NCI-H82 treated with DMSO at 0.1 percent for 48 hours (cell line): ENCODE measurements around the gene THRAP3.
A peak's percentile ranks its signal among the peaks of the same experiment; 100 is the strongest.

Experiments
- DNase-seq: peaks from one replicate; lab custom pipeline; 2025; ENCODE audit not compliant: unreplicated experiment; lab: John Stamatoyannopoulos, UW

Gene THRAP3

DNA sequence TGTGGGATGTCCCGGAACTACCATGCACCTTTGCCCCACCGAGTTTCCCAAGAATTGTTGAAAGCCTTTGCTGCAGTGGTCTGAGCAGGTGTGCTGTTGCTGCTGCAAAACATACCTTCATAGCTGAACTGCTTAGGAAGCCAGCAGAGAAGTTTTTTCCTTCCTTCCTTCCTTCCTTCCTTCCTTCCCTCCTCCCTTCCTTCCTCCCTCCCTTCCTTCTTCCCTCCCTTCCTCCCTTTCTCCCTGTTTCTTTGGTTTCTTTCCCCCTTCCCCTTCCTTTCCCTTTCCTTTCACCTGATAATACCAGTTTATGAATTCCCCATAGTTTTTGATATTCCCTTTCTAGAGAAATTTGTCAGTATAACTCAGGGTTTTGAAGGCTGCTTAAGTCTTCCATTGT, 71.1 kb downstream of the THRAP3 start:
- DNase-seq: no peak

- no peak for DNase-seq
Observed at GRCh38 chr1:36297062-36297461, 72.8 kb downstream of the THRAP3 start.

- no peak for DNase-seq
Observed at GRCh38 chr1:36298640-36299039, 74.4 kb downstream of the THRAP3 start.

DNA sequence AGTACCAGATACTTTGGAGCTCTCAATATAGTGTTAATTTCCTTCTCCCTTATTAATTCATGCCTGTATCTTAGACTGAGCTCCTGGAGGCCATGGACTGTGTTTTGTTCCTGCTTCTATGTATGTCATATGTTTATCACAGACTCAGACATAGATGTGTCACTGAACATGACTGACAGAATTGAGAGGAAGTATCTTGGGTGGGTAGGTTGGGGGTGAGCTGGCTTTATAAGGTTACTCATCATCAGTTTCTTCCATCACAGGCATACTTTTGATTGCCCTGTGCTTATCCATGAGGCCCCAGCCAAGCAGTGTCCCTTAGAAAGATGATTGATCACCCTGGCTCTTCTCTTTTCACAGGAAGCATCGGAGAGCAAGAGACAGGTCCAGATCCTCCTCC, 76.3 kb downstream of the THRAP3 start:
- DNase-seq: no peak

- DNase-seq: no peak
Observed at GRCh38 chr1:36301220-36301619, 77.0 kb downstream of the THRAP3 start.

GRCh38 chr1:36303244-36303643, 79.0 kb downstream of the THRAP3 start:
- DNase-seq: no peak

- DNase-seq: no peak
Observed at GRCh38 chr1:36303650-36304360, 79.6 kb downstream of the THRAP3 start.

DNA sequence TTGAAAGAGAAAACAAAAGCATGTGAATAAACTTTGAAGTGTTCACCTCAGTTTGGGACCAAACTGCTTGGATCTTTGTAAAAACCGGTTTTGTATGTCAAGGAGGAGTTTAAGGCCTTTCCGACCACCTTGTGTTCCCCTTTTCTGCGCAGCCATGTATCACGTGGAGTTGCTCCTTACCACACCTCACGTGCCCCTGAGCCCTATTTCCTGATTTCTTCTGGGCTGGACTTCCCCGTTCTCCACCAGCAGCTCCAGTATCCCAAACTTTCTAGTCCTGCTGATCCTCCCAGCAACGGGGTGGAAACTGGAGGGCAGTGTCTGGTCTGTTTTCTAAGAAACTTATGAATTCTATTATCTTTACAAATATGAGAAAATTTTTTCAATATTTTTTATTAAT, 80.3 kb downstream of the THRAP3 start:
- no peak for DNase-seq

DNA sequence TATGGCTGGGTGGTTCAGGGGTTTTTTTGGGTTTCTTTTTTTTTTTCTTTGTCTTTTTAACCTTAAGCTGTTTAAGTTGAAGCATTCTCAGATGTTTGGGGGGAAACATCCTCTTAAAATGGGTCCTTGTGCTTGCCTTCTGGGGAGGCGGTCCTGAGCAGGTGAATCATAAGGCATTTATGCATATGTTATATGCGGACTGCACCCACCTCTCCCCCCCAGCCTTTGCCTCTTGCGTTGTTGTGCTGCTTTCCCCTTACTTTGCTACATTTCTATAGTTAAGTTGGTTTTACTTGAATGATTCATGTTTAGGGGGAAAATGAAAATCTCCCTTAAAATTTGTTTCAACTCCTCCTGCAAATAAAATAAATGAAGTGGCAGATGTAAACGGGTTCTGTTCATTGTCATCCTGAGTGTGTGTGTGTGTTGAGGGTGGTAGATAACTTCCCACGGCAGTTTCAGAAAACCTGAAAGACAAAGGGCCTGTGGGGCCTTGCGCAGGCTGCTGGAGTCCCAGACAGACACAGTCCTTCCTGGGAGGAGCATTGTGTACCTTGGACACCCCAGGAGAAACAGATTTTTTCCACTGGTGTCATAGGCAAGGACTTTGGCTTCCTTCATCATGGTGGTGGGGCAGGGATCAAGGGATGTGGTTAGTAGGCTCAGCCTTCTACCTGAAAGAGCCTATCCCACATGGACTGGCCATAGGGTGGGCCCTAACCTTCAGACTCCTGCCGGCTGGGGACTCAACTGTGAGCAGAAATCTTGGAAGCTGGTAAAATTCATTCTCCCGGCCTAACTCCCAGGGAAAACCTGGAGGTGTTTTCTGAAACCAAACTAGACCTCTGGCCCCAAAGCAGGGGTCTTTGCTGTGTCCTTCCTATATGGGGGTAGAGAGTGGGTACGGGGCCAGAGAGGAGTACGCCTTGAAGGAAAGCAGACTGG, 81.0 kb downstream of the THRAP3 start:
- no peak for DNase-seq

GRCh38 chr1:36305915-36306209, 81.6 kb downstream of the THRAP3 start:
- DNase-seq: no peak

GRCh38 chr1:36306210-36306901, 82.1 kb downstream of the THRAP3 start, which contains the start of gene SH3D21:
SH3D21 (plus strand) TSS chr1:36306368; CDS start chr1:36306421, 53 bp downstream.
- DNase-seq: peak; percentile 10

DNA sequence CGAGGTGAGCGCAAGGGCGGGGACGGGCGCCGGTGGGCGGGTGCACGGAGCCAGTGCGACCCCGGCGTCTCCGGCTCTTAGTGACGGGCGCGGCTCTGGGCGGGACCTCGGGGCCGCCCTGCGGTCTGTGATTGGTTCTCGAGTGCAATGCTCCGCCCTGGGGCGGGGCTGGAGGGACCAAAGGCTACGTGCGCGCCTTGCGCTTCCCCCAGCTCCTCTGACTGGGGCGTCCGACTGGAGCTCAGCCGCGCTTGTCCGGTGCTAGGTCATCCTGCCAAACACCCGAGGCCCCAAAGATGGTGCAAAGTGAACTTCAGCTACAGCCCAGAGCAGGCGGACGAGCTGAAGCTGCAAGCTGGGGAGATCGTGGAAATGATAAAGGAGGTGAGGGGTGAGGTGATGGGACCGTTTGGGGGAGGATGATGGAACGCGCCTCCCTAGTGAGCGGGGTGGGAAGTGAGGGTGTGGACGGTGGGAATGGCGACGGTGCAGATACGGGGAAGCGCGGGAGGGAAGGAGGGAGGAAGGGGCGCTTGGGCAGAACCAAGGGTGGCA, 82.7 kb downstream of the THRAP3 start:
- DNase-seq: peak; percentile 81

DNA sequence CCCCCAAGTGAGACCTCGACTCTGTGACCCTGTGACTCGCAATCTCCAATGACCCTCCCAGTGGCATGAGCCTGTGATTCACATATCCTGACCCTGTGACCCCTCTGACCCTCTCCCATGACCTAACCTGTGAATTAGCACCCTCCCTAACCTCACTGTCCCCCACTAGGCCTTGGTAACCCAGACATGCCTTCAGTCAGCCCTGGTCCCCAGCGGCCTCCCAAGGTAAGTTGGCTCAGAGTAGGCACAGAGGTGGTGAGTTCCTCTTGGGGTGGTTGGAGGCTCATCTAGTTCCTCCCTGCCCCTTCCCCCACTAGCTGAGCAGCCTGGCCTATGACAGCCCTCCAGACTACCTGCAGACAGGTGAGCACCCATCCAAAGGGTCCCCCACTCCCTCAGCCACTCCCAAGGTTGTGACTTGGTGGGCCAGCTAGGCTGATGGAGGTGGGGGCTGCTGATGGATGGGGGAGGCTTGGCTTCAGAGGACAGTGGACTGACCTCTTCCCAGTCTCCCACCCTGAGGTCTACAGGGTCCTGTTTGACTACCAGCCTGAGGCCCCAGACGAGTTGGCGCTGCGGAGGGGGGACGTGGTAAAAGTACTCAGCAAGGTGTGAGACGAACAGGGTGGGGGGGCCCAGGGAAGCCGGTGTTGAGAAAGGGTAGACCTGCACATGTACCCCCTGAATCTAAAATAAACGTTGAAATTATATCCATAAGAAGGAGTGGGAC, 83.5 kb downstream of the THRAP3 start:
- DNase-seq: no peak

- DNase-seq: no peak
Observed at GRCh38 chr1:36309397-36309796, 85.2 kb downstream of the THRAP3 start.

DNA sequence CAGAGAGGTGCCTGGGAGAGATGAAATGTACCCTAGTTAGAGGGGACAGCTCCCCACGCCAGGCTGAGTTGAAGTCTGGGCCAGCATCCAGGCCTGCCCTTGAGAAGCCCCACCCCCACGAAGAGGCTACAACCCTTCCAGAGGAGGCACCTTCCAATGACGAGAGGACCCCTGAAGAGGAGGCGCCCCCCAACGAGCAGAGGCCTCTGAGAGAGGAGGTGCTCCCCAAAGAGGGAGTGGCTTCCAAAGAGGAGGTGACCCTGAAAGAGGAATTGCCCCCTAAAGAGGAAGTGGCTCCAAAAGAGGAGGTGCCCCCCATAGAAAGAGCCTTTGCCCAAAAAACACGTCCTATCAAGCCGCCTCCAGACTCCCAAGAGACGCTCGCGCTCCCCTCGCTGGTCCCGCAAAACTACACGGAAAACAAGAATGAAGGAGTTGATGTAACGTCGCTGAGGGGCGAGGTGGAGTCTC, 96.1 kb downstream of the THRAP3 start:
- DNase-seq: no peak

GRCh38 chr1:36320767-36321118, 96.5 kb downstream of the THRAP3 start:
- DNase-seq: no peak

DNA sequence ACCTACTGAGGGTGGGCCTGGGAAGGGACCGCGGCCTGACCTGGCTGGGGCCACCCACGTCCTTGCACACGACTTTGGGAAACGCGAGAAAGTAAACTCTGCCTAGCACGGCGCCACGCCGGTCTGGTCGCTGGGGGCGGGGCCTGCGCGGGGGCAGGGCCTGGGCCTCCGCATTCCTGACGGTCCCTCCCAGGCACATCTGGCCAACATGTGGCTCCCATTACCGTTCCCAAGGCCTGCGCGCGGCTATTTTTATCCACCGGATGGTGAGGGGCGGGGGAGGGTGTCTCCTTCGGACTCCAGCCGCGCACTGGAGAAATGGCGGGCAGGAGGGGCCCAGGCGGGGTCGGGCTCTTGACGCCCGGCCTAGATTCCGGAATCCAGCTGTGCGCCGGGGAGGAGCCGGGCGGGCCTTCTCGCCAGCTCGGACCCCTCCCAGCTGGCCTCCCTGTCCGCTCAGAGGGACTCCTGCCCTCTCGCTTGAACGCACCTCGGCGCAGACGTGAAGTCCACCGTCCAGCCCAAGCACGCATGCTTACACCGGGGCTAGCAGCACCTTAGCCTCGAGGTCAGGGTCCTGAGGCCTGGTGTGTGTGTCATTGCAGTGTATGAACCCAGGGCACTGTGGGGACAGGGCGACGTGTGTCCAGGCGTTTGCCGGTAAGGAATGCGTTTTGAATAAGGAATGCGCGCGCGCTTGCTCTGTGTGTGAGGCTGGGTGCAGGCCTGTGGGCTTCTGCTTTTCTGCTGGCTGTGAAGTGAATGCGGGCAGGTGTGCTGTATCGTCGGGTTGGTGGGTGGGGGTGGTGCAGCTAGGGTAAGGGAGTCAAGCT, 97.1 kb downstream of the THRAP3 start:
- DNase-seq: no peak

- DNase-seq: no peak
Observed at GRCh38 chr1:36322041-36322785, 98.0 kb downstream of the THRAP3 start.
